Activated naive CD8-positive, alpha-beta T cell treated with anti-CD3 and anti-CD28 coated beads for 36 hours (primary cell): ENCODE results near the gene RMND1. TPM values are rescaled to one million over a fixed set of nuclear protein-coding genes. Genes with fewer than 3 reads are reported as not detected.
"Not testable (repeated sequence)": the region's sequence is repeated elsewhere in the genome, so short reads cannot be mapped to it uniquely, and the experiment has no call there.

Experiments
- DNase-seq: peaks from one replicate; pipeline ENCODE4 v3.0.0; 2021
- H3K27ac Mint-ChIP-seq: one replicate; pipeline ENCODE4 v1.8.0; 2022; ENCODE audit warnings: mild to moderate bottlenecking, moderate library complexity, mixed read lengths
- H3K27me3 Mint-ChIP-seq: one replicate; pipeline ENCODE4 v1.8.0; 2022; ENCODE audit warnings: mild to moderate bottlenecking, mixed read lengths
- H3K36me3 Mint-ChIP-seq: one replicate; pipeline ENCODE4 v1.8.0; 2021; ENCODE audit warnings: mild to moderate bottlenecking, mixed read lengths
- H3K4me1 Mint-ChIP-seq: one replicate; pipeline ENCODE4 v1.8.0; 2021; ENCODE audit warnings: mixed read lengths
- H3K4me3 Mint-ChIP-seq: one replicate; pipeline ENCODE4 v1.8.0; 2022; ENCODE audit warnings: mild to moderate bottlenecking, moderate library complexity, mixed read lengths
- H3K9me3 Mint-ChIP-seq: one replicate; pipeline ENCODE4 v1.8.0; 2022; ENCODE audit warnings: mixed read lengths
- total RNA-seq, 2 experiments: library from RNA; stranded (reverse); gene quantifications; one replicate each; pipeline ENCODE4 v1.2.3, GENCODE V29; 2021

RMND1 gene
- total RNA-seq, 2 experiments from 2014 or later, result 25.9 to 28.4 TPM

DNA sequence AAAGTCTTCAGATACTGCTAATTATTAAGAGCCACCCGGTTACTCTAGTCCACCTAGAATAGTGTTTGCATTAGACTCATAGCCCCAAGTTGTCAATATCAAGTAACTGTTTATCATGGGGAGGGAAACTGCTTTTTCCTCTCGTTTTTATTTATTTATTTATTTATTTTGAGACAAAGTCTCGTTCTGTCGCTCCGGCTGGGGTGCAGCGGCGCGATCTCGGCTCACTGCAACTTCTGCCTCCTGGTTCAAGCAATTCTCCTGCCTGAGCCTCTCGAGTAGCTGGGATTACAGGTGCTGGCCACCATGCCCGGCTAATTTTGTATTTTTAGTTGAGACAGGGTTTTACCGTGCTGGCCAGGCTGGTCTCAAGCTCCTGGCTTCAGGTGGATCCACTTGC lies 25.8 kb upstream of the RMND1 start:
- no peaks in the 10 kb centered on the region for H3K36me3 Mint-ChIP-seq
- H3K9me3 Mint-ChIP-seq, result no peaks in the 10 kb centered on the region
- no peak overlapping the region for H3K27ac Mint-ChIP-seq
- H3K4me1 Mint-ChIP-seq, result peaks cover 15% of the 10 kb centered on the region
- no peaks in the 10 kb centered on the region for H3K27me3 Mint-ChIP-seq
- DNase-seq, result no peak
- H3K4me3 Mint-ChIP-seq, result no peak overlapping the region

DNA sequence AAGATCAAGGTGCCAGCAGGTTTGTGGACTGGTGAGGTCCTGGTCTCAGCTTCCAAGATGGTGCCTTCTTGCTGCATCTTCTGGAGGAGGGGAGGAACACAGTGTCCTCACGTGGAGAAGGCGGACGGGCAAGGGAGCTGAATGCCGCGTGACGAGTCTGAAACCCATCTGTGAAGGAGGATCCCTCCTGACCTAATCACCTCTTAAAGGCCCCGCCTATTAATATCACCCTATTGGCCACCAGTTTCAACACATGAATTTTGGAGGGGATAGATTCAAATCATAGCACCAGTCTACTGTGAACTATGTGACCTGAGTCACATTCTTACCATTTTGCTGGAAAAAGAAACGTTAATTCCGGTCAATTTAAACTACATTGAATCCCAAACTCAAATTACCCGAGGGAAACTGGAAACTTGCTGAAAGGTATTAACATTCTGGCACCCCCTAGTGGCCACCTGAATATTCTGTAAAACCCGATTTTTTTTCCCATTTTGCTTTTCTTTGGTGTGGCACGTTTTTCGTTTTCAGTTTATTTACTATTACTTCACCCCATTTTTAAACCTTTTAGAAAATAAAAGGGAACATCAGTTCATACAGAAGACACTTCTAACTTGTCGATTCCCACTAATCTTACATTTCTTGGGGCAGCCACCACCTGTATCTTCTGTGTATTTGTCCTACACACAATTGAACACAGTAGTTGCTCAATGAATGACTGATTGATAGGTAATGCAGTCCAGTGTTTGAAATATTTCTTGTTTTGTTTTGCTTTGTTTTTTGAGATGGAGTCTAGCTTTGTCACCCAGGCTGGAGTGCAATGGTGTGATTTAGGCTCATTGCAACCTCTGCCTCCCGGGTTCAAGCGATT lies 24.0 kb upstream of the RMND1 start:
- Mint-ChIP-seq H3K27me3 (no peaks in the 10 kb centered on the region), H3K4me1 (peaks cover 7% of the 10 kb centered on the region), H3K27ac (no peak overlapping the region), H3K36me3 (no peaks in the 10 kb centered on the region), H3K9me3 (no peaks in the 10 kb centered on the region), H3K4me3 (no peak overlapping the region)
- peak; percentile 16 for DNase-seq

- Mint-ChIP-seq H3K27ac (no peak overlapping the region), H3K27me3 (no peaks in the 10 kb centered on the region), H3K4me3 (no peak overlapping the region), H3K9me3 (no peaks in the 10 kb centered on the region), H3K36me3 (peaks cover 4% of the 10 kb centered on the region), H3K4me1 (peaks cover 7% of the 10 kb centered on the region)
- no peak for DNase-seq
Observed at GRCh38 chr6:151464702-151465101, 12.8 kb upstream of the RMND1 start.

GRCh38 chr6:151461673-151462072 lies 9.7 kb upstream of the RMND1 start:
- DNase-seq, result no peak
- Mint-ChIP-seq H3K9me3 (no peaks in the 10 kb centered on the region), H3K36me3 (peaks cover 4% of the 10 kb centered on the region), H3K4me3 (no peak overlapping the region), H3K4me1 (peaks cover 4% of the 10 kb centered on the region), H3K27ac (no peak overlapping the region), H3K27me3 (no peaks in the 10 kb centered on the region)

GRCh38 chr6:151455751-151456398 lies 3.9 kb upstream of the RMND1 start:
- H3K27ac Mint-ChIP-seq, H3K4me3 Mint-ChIP-seq, H3K27me3 Mint-ChIP-seq, H3K9me3 Mint-ChIP-seq, DNase-seq: not testable (repeated sequence)
- H3K36me3 Mint-ChIP-seq, result peaks cover 12% of the 10 kb centered on the region
- H3K4me1 Mint-ChIP-seq, result peaks cover 21% of the 10 kb centered on the region

- Mint-ChIP-seq H3K27me3 (peaks cover 4% of the 10 kb centered on the region), H3K9me3 (peaks cover 2% of the 10 kb centered on the region), H3K4me1 (peaks cover 24% of the 10 kb centered on the region), H3K4me3 (peak overlapping the region; percentile 99), H3K27ac (peak overlapping the region; percentile 91), H3K36me3 (peaks cover 17% of the 10 kb centered on the region)
- no peak for DNase-seq
Observed at GRCh38 chr6:151452750-151453427, 963 bp upstream of the RMND1 start.

DNA sequence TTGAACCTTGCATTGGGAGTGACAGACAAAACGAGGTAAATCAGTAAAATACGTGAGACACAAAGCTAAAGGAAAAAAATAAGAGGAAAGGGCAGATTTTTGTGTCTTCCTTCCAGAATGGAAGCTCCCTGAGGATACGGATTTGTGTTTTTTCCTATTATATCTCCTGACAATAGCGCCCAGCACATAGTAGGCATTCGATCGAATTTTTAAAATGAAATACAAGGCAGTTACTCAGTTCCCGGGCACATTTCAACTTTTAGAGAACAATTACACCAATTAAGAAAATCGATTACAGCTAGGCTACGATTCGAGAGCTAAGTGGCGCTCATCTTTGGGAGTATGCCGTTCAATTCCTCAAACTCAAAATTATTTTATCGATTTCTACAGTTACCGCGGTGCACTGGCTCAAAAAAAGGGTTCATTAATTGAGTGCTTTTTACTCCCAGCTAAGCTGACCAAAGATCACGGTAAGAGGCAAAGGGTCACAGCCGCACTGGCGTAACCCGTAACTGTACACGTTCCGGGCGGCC lies 443 bp downstream of the RMND1 start:
- DNase-seq, result no peak
- peaks cover 4% of the 10 kb centered on the region for H3K27me3 Mint-ChIP-seq
- H3K4me1 Mint-ChIP-seq, result peaks cover 30% of the 10 kb centered on the region
- peaks cover 17% of the 10 kb centered on the region for H3K36me3 Mint-ChIP-seq
- H3K4me3 Mint-ChIP-seq, result peak overlapping the region; percentile 99
- peaks cover 2% of the 10 kb centered on the region for H3K9me3 Mint-ChIP-seq
- peak overlapping the region; percentile 91 for H3K27ac Mint-ChIP-seq

DNA sequence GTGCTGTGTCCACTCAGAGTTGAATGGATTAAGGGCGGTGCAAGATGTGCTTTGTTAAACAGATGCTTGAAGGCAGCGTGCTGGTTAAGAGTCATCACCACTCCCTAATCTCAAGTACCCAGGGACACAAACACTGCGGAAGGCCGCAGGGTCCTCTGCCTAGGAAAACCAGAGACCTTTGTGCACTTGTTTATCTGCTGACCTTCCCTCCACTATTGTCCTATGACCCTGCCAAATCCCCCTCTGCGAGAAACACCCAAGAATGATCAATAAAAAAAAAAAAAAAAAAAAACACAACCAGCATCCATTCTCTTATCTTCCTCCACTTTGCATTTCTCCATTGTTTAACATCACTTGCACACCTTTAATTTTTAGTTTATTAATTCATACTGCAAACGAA lies 998 bp downstream of the RMND1 start:
- Mint-ChIP-seq H3K36me3 (peaks cover 17% of the 10 kb centered on the region), H3K27ac (peak overlapping the region; percentile 91), H3K4me3 (peak overlapping the region; percentile 99), H3K4me1 (peaks cover 30% of the 10 kb centered on the region)
- not testable (repeated sequence) for DNase-seq, H3K27me3 Mint-ChIP-seq, H3K9me3 Mint-ChIP-seq

DNA sequence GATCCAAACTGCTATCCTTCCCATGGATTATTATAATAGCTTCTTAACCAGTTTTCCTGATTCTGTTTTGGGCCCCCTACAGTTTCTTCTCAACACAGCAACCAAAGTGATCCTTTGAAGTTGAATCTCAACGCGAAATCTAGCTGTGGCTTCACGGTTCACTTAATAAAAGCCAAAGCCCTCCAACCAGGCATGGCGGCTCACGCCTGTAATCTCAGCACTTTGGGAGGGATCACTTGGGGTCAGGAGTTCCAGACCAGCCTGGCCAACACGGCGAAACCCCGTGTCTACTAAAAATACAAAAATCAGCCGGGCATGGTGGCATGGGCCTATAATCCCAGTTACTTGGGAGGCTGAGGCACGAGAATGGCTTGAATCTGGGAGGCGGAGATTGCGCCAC lies 3.3 kb downstream of the RMND1 start:
- Mint-ChIP-seq H3K9me3 (peaks cover 2% of the 10 kb centered on the region), H3K4me1 (peaks cover 28% of the 10 kb centered on the region), H3K27me3 (peaks cover 4% of the 10 kb centered on the region), H3K4me3 (no peak overlapping the region), H3K27ac (no peak overlapping the region), H3K36me3 (peaks cover 19% of the 10 kb centered on the region)
- DNase-seq, result no peak

GRCh38 chr6:151447237-151447636 lies 4.7 kb downstream of the RMND1 start:
- Mint-ChIP-seq H3K4me3 (no peak overlapping the region), H3K27me3 (peaks cover 4% of the 10 kb centered on the region), H3K27ac (no peak overlapping the region), H3K36me3 (peaks cover 20% of the 10 kb centered on the region), H3K4me1 (peaks cover 23% of the 10 kb centered on the region), H3K9me3 (peaks cover 2% of the 10 kb centered on the region)
- no peak for DNase-seq

- Mint-ChIP-seq H3K4me3 (no peak overlapping the region), H3K4me1 (peaks cover 27% of the 10 kb centered on the region), H3K27me3 (no peaks in the 10 kb centered on the region), H3K9me3 (peaks cover 2% of the 10 kb centered on the region), H3K36me3 (peaks cover 8% of the 10 kb centered on the region), H3K27ac (no peak overlapping the region)
- DNase-seq, result no peak
Observed at GRCh38 chr6:151445482-151445881, 6.4 kb downstream of the RMND1 start.

- DNase-seq, result no peak
- no peak overlapping the region for H3K4me3 Mint-ChIP-seq
- H3K27me3 Mint-ChIP-seq, result no peaks in the 10 kb centered on the region
- H3K4me1 Mint-ChIP-seq, result peaks cover 30% of the 10 kb centered on the region
- no peaks in the 10 kb centered on the region for H3K9me3 Mint-ChIP-seq
- H3K36me3 Mint-ChIP-seq, result peaks cover 3% of the 10 kb centered on the region
- no peak overlapping the region for H3K27ac Mint-ChIP-seq
Observed at GRCh38 chr6:151443911-151444621, 7.9 kb downstream of the RMND1 start.

- H3K27me3 Mint-ChIP-seq, result no peaks in the 10 kb centered on the region
- H3K4me3 Mint-ChIP-seq, result no peak overlapping the region
- no peak overlapping the region for H3K27ac Mint-ChIP-seq
- H3K36me3 Mint-ChIP-seq, result peaks cover 3% of the 10 kb centered on the region
- H3K4me1 Mint-ChIP-seq, result peaks cover 30% of the 10 kb centered on the region
- DNase-seq, result no peak
- H3K9me3 Mint-ChIP-seq, result no peaks in the 10 kb centered on the region
Observed at GRCh38 chr6:151443454-151443853, 8.5 kb downstream of the RMND1 start.

GRCh38 chr6:151442371-151442770 lies 9.6 kb downstream of the RMND1 start:
- Mint-ChIP-seq H3K9me3 (no peaks in the 10 kb centered on the region), H3K4me1 (peaks cover 24% of the 10 kb centered on the region), H3K36me3 (peaks cover 3% of the 10 kb centered on the region), H3K27me3 (no peaks in the 10 kb centered on the region), H3K4me3 (no peak overlapping the region), H3K27ac (no peak overlapping the region)
- no peak for DNase-seq
